Kidney epithelial cell (primary cell): Measurements from ENCODE around the gene KIAA1614. TPM values are rescaled to one million over a fixed set of nuclear protein-coding genes. Genes with fewer than 3 reads are reported as not detected.

ENCODE experiments used
- DNase-seq: peaks from one replicate; pipeline ENCODE4 v3.0.0-alpha.2; 2010; ENCODE audit warnings: low read depth
- H3K27me3 ChIP-seq: 2 replicates; pipeline ENCODE4 v1.6.0; 2011; ENCODE audit warnings: low read length; ENCODE audit not compliant: control insufficient read depth, insufficient read depth
- H3K36me3 ChIP-seq: 2 replicates; pipeline ENCODE4 v1.5.1; 2011; ENCODE audit warnings: low read length; ENCODE audit not compliant: control insufficient read depth, insufficient read depth
- H3K4me3 ChIP-seq: 2 replicates; pipeline ENCODE4 v1.5.1; 2011; ENCODE audit warnings: low read depth, mild to moderate bottlenecking, control low read depth, low read length
- CTCF ChIP-seq: IDR thresholded peaks from 2 replicates; pipeline ENCODE4 v1.5.1; 2011; ENCODE audit warnings: mild to moderate bottlenecking, moderate library complexity, low read length, control low read depth, inconsistent platforms; ENCODE audit not compliant: insufficient read depth, poor library complexity, severe bottlenecking
- total RNA-seq: library from RNA; depleted of rRNA; stranded (reverse); fragments of >200 nt; gene quantifications from 2 replicates; pipeline ENCODE4 v1.2.3, GENCODE V29; 2015

Gene KIAA1614
- total RNA-seq, 1 donor from 2014 or later = 10.2 TPM

- DNase-seq = no peak
- Histone ChIP-seq H3K36me3 (no peaks in the 10 kb centered on the region), H3K27me3 (no peaks in the 10 kb centered on the region), H3K4me3 (no peak overlapping the region)
- no peak for TF ChIP-seq CTCF
These were observed 3.7 kb upstream of the KIAA1614 start for GRCh38 chr1:180909005-180909414.

- no peak for DNase-seq
- Histone ChIP-seq H3K4me3 (no peak overlapping the region), H3K27me3 (no peaks in the 10 kb centered on the region), H3K36me3 (no peaks in the 10 kb centered on the region)
- no peak for TF ChIP-seq CTCF
These were observed 3.2 kb upstream of the KIAA1614 start for GRCh38 chr1:180909462-180909976.

GRCh38 chr1:180911640-180912191 lies 981 bp upstream of the KIAA1614 start:
- Histone ChIP-seq H3K4me3 (peak overlapping the region; percentile 46), H3K36me3 (no peaks in the 10 kb centered on the region), H3K27me3 (no peaks in the 10 kb centered on the region)
- TF ChIP-seq CTCF = no peak
- DNase-seq = no peak

GRCh38 chr1:180912211-180912800 lies 391 bp upstream of the KIAA1614 start:
- no peak for TF ChIP-seq CTCF
- H3K4me3 ChIP-seq = peak overlapping the region; percentile 46
- DNase-seq = no peak
- H3K36me3 ChIP-seq = no peaks in the 10 kb centered on the region
- peaks cover 2% of the 10 kb centered on the region for H3K27me3 ChIP-seq

GRCh38 chr1:180915426-180915965 lies 2.8 kb downstream of the KIAA1614 start:
- DNase-seq = no peak
- H3K27me3 ChIP-seq = peaks cover 2% of the 10 kb centered on the region
- no peak overlapping the region for H3K4me3 ChIP-seq
- TF ChIP-seq CTCF = no peak
- H3K36me3 ChIP-seq = no peaks in the 10 kb centered on the region
